ES-I3 (cell line): ENCODE measurements around the gene UPF2.

Source experiments
- H3K36me3 ChIP-seq: 2 replicates; pipeline ENCODE4 v1.6.1; 2013; ENCODE audit warnings: mild to moderate bottlenecking, low read length, control low read depth, moderate library complexity; ENCODE audit not compliant: insufficient read depth
- H3K4me1 ChIP-seq: 2 replicates; pipeline ENCODE4 v1.6.1; 2013; ENCODE audit warnings: mild to moderate bottlenecking, control low read depth, low read length; ENCODE audit not compliant: insufficient read depth
- H3K9ac ChIP-seq: 2 replicates; pipeline ENCODE4 v1.6.1; 2013; ENCODE audit warnings: low read depth, mild to moderate bottlenecking, low read length, moderate library complexity
- H3K9me3 ChIP-seq: 2 replicates; pipeline ENCODE4 v1.6.1; 2013; ENCODE audit warnings: mild to moderate bottlenecking, low read length, moderate library complexity; ENCODE audit not compliant: control insufficient read depth, insufficient read depth

UPF2 gene

GRCh38 chr10:12061124-12061523 is 18.5 kb upstream of the UPF2 start:
- Histone ChIP-seq H3K4me1 (no peaks in the 10 kb centered on the region), H3K36me3 (no peaks in the 10 kb centered on the region), H3K9me3 (no peaks in the 10 kb centered on the region), H3K9ac (no peak overlapping the region)

- Histone ChIP-seq H3K36me3 (no peaks in the 10 kb centered on the region), H3K9ac (no peak overlapping the region), H3K9me3 (no peaks in the 10 kb centered on the region), H3K4me1 (no peaks in the 10 kb centered on the region)
Measured at GRCh38 chr10:12056748-12057147, 14.1 kb upstream of the UPF2 start.

GRCh38 chr10:12055732-12056131 is 13.1 kb upstream of the UPF2 start:
- no peaks in the 10 kb centered on the region for H3K4me1 ChIP-seq
- H3K9ac ChIP-seq, result no peak overlapping the region
- no peaks in the 10 kb centered on the region for H3K36me3 ChIP-seq
- no peaks in the 10 kb centered on the region for H3K9me3 ChIP-seq

- no peaks in the 10 kb centered on the region for H3K4me1 ChIP-seq
- no peak overlapping the region for H3K9ac ChIP-seq
- H3K36me3 ChIP-seq, result no peaks in the 10 kb centered on the region
- no peaks in the 10 kb centered on the region for H3K9me3 ChIP-seq
Measured at GRCh38 chr10:12051241-12051640, 8.6 kb upstream of the UPF2 start.

- Histone ChIP-seq H3K9ac (no peak overlapping the region), H3K9me3 (no peaks in the 10 kb centered on the region), H3K4me1 (no peaks in the 10 kb centered on the region), H3K36me3 (no peaks in the 10 kb centered on the region)
Measured at GRCh38 chr10:12050528-12050927, 7.9 kb upstream of the UPF2 start.

- H3K4me1 ChIP-seq, result no peaks in the 10 kb centered on the region
- no peaks in the 10 kb centered on the region for H3K9me3 ChIP-seq
- no peaks in the 10 kb centered on the region for H3K36me3 ChIP-seq
- no peak overlapping the region for H3K9ac ChIP-seq
Measured at GRCh38 chr10:12048547-12048946, 5.9 kb upstream of the UPF2 start.

- H3K4me1 ChIP-seq, result no peaks in the 10 kb centered on the region
Measured at GRCh38 chr10:12045596-12045995, 3.0 kb upstream of the UPF2 start.

GRCh38 chr10:12042409-12042796 is 206 bp downstream of the UPF2 start:
- Histone ChIP-seq H3K9ac (peak overlapping the region; percentile 93), H3K36me3 (no peaks in the 10 kb centered on the region), H3K9me3 (no peaks in the 10 kb centered on the region)

More at GRCh38 chr10:12045596-12045995, 3.0 kb upstream of the UPF2 start:
- no peaks in the 10 kb centered on the region for H3K9me3 ChIP-seq
- no peak overlapping the region for H3K9ac ChIP-seq
- H3K36me3 ChIP-seq, result no peaks in the 10 kb centered on the region

GRCh38 chr10:12041766-12042408 is 722 bp downstream of the UPF2 start:
- Histone ChIP-seq H3K36me3 (no peaks in the 10 kb centered on the region), H3K9ac (peak overlapping the region; percentile 93), H3K9me3 (no peaks in the 10 kb centered on the region), H3K4me1 (no peaks in the 10 kb centered on the region)

More at GRCh38 chr10:12042409-12042796, 206 bp downstream of the UPF2 start:
- H3K4me1 ChIP-seq, result no peaks in the 10 kb centered on the region

- Histone ChIP-seq H3K4me1 (no peaks in the 10 kb centered on the region), H3K36me3 (peaks cover 3% of the 10 kb centered on the region; the same call in 1 of the 2 replicates), H3K9ac (no peak overlapping the region), H3K9me3 (no peaks in the 10 kb centered on the region)
Measured at GRCh38 chr10:12036073-12036655, 6.4 kb downstream of the UPF2 start.

- Histone ChIP-seq H3K9me3 (no peaks in the 10 kb centered on the region), H3K36me3 (peaks cover 9% of the 10 kb centered on the region), H3K9ac (no peak overlapping the region), H3K4me1 (no peaks in the 10 kb centered on the region; the same call in 1 of the 2 replicates)
Measured at GRCh38 chr10:12031404-12031803, 11.2 kb downstream of the UPF2 start.

- no peaks in the 10 kb centered on the region; the same call in 1 of the 2 replicates for H3K4me1 ChIP-seq
- no peak overlapping the region for H3K9ac ChIP-seq
- H3K9me3 ChIP-seq, result no peaks in the 10 kb centered on the region
- H3K36me3 ChIP-seq, result peaks cover 6% of the 10 kb centered on the region
Measured at GRCh38 chr10:12027539-12027938, 15.1 kb downstream of the UPF2 start.

GRCh38 chr10:12025591-12025990 is 17.0 kb downstream of the UPF2 start:
- Histone ChIP-seq H3K4me1 (no peaks in the 10 kb centered on the region; the same call in 1 of the 2 replicates), H3K36me3 (peaks cover 8% of the 10 kb centered on the region), H3K9ac (no peak overlapping the region), H3K9me3 (no peaks in the 10 kb centered on the region)

GRCh38 chr10:12022580-12023257 is 19.9 kb downstream of the UPF2 start:
- no peaks in the 10 kb centered on the region for H3K4me1 ChIP-seq
- no peak overlapping the region for H3K9ac ChIP-seq
- no peaks in the 10 kb centered on the region for H3K9me3 ChIP-seq
- peaks cover 3% of the 10 kb centered on the region; the same call in 1 of the 2 replicates for H3K36me3 ChIP-seq

- Histone ChIP-seq H3K4me1 (no peaks in the 10 kb centered on the region), H3K9me3 (no peaks in the 10 kb centered on the region), H3K9ac (no peak overlapping the region), H3K36me3 (peaks cover 3% of the 10 kb centered on the region; the same call in 1 of the 2 replicates)
Measured at GRCh38 chr10:12020574-12020973, 22.0 kb downstream of the UPF2 start.
